Measurements from ENCODE around the gene SLFN14.

DNA sequence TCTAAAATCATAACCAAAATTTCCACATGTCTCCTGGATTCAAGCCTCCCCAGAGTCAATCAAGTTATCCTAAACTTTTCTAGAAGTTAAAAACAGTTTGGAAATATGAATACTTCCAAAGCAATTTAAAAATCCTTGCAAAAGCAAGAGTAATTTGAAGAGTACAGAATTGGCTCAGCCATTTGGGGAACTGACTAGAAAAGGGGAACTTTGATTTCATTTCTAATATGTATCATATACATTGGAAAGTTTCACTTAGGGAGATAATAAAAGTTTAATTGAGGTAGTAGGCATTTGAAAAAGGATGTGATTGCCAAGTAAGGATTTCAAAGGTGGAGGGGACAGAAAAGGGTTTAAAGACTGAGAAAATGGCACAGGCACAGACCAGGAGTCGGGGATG is 14.1 kb downstream of the SLFN14 start:
- TF ChIP-seq NFE2L2 (IDR thresholded peaks at IDR 0.05; ENCODE audit: low read depth, low read length) (no peak), RCOR1 (IDR thresholded peaks at IDR 0.05; ENCODE audit: insufficient replicate concordance, low read length) (no peak), RAD21 (IDR thresholded peaks at IDR 0.05; ENCODE audit: low read length) (no peak), ELK1 (IDR thresholded peaks at IDR 0.05; ENCODE audit: borderline replicate concordance, low read depth, low read length) (no peak), RFX5 (IDR thresholded peaks at IDR 0.05; ENCODE audit: low read depth, low read length) (no peak)
- TF ChIP-seq, protein P1, sequence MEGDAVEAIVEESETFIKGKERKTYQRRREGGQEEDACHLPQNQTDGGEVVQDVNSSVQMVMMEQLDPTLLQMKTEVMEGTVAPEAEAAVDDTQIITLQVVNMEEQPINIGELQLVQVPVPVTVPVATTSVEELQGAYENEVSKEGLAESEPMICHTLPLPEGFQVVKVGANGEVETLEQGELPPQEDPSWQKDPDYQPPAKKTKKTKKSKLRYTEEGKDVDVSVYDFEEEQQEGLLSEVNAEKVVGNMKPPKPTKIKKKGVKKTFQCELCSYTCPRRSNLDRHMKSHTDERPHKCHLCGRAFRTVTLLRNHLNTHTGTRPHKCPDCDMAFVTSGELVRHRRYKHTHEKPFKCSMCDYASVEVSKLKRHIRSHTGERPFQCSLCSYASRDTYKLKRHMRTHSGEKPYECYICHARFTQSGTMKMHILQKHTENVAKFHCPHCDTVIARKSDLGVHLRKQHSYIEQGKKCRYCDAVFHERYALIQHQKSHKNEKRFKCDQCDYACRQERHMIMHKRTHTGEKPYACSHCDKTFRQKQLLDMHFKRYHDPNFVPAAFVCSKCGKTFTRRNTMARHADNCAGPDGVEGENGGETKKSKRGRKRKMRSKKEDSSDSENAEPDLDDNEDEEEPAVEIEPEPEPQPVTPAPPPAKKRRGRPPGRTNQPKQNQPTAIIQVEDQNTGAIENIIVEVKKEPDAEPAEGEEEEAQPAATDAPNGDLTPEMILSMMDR (conservative IDR thresholded peaks at IDR 0.05; ENCODE audit: low read depth, low read length), result no peak

All from IMR-90 (cell line).